Sigmoid colon (tissue), 4 donors: Measurements from ENCODE around the gene ATXN7L3.

Experiments used
- CTCF ChIP-seq, 4 experiments: fragments of 450-650 bp in 3 of 4; fragments of 200-600 bp in 1 of 4; IDR thresholded peaks; one replicate each; pipeline ENCODE4 v1.5.1; 2016 to 2019; ENCODE audit warnings: antibody characterized with exemption in 4 of 4, mild to moderate bottlenecking in 3 of 4, moderate library complexity in 2 of 4
- EP300 ChIP-seq, 4 donors: sonication (generic); formaldehyde crosslinking; IDR thresholded peaks; one replicate each; pipeline ENCODE4 v1.6.1; 2017; ENCODE audit warnings: antibody characterized with exemption in 4 of 4
- POLR2A ChIP-seq, 2 donors: fragments of 450-650 bp; IDR thresholded peaks; one replicate each; pipeline ENCODE4 v1.6.1; 2016; ENCODE audit warnings: antibody characterized with exemption in 2 of 2, mild to moderate bottlenecking in 2 of 2, moderate library complexity in 2 of 2
- POLR2AphosphoS5 ChIP-seq, 4 donors: sonication (generic); formaldehyde crosslinking; IDR thresholded peaks; one replicate each; pipeline ENCODE4 v1.6.1; 2017; ENCODE audit warnings: antibody characterized with exemption in 4 of 4

GRCh38 chr17:44144966-44145739 is 54.5 kb downstream of the ATXN7L3 start:
- no peak for TF ChIP-seq CTCF (IDR thresholded peaks at IDR 0.05)
- TF ChIP-seq POLR2AphosphoS5 (IDR thresholded peaks at IDR 0.05) = no peak
- TF ChIP-seq EP300 (IDR thresholded peaks at IDR 0.05) = no peak
- TF ChIP-seq POLR2A (IDR thresholded peaks at IDR 0.05) = no peak
